DND-41 (cell line): ENCODE measurements around the gene ARL13A.
"Not testable (repeated sequence)": the region's sequence is repeated elsewhere in the genome, so short reads cannot be mapped to it uniquely, and the experiment has no call there.

Experiments
- CTCF ChIP-seq: IDR thresholded peaks from 2 replicates; pipeline ENCODE4 v1.5.1; 2012; ENCODE audit warnings: borderline replicate concordance, low read length, moderate library complexity, mild to moderate bottlenecking; ENCODE audit not compliant: poor library complexity, severe bottlenecking; ENCODE audit errors: extremely low read depth
- EZH2 ChIP-seq: IDR thresholded peaks from 3 replicates; pipeline ENCODE4 v1.6.1; 2012; ENCODE audit warnings: borderline replicate concordance, low read depth, mild to moderate bottlenecking, moderate library complexity, low read length, inconsistent platforms; ENCODE audit not compliant: severe bottlenecking

- not testable (repeated sequence) for TF ChIP-seq CTCF, EZH2
These were observed 12.0 kb downstream of the ARL13A start for GRCh38 chrX:100981498-100981845.
